CD4-positive, alpha-beta T cell (primary cell): ENCODE measurements around the gene PRKN. TPM values are rescaled to one million over a fixed set of nuclear protein-coding genes. Genes with fewer than 3 reads are reported as not detected.

ENCODE experiments used
- ATAC-seq: fragments of 200-7000 bp; cut with Tn5 transposase; one replicate; pipeline ENCODE4 v1.10.0; 2022; ENCODE audit warnings: mild to moderate bottlenecking; ENCODE audit not compliant: poor library complexity
- CTCF ChIA-PET: fragments of 350-600 bp; sonication (Branson Sonifier 250); formaldehyde crosslinking; loops from one replicate; lab custom pipeline; 2021; ENCODE audit warnings: antibody characterized with exemption, inconsistent platforms; lab: Charles Lee
- POLR2A ChIA-PET: fragments of 350-600 bp; sonication (Branson Sonifier 250); formaldehyde crosslinking; loops from one replicate; lab custom pipeline; 2021; ENCODE audit warnings: antibody characterized with exemption, inconsistent platforms; lab: Charles Lee
- DNase-seq, 14 experiments: peaks; one replicate each; pipeline ENCODE4 v3.0.0-alpha.2; 2013 to 2020; ENCODE audit warnings: mixed read lengths in 2 of 14
- H3K27ac ChIP-seq, 2 donors: one replicate each; pipeline versions ENCODE4 v1.5.1 to v1.7.0; 2013; ENCODE audit warnings: low read length in 2 of 2, low read depth in 1 of 2, mild to moderate bottlenecking in 1 of 2
- H3K27me3 ChIP-seq, 2 experiments: 1 replicate in 1 of 2; 2 replicates in 1 of 2; pipeline versions ENCODE4 v1.6.1 to v1.7.0; 2013; ENCODE audit warnings: low read length in 2 of 2, control low read depth in 1 of 2, mild to moderate bottlenecking in 1 of 2, moderate library complexity in 1 of 2; ENCODE audit not compliant: insufficient read depth in 2 of 2, control insufficient read depth in 1 of 2
- H3K36me3 ChIP-seq: one replicate; pipeline ENCODE4 v1.6.1; 2013; ENCODE audit warnings: low read length, control low read depth; ENCODE audit not compliant: insufficient read depth
- H3K4me1 ChIP-seq: one replicate; pipeline ENCODE4 v1.6.1; 2013; ENCODE audit warnings: low read length, control low read depth; ENCODE audit not compliant: insufficient read depth
- H3K4me3 ChIP-seq: one replicate; pipeline ENCODE4 v1.5.1; 2013; ENCODE audit warnings: mild to moderate bottlenecking, low read length, moderate library complexity
- H3K9me3 ChIP-seq, 2 experiments: 1 replicate in 1 of 2; 2 replicates in 1 of 2; pipeline versions ENCODE4 v1.6.1 to v1.7.0; 2013; ENCODE audit warnings: low read length in 2 of 2, mild to moderate bottlenecking in 2 of 2, control low read depth in 1 of 2, moderate library complexity in 1 of 2; ENCODE audit not compliant: control insufficient read depth in 1 of 2, insufficient read depth in 1 of 2
- H3K27ac Mint-ChIP-seq: one replicate; pipeline ENCODE4 v1.8.0; 2020; ENCODE audit warnings: mixed read lengths
- H3K27me3 Mint-ChIP-seq: one replicate; pipeline ENCODE4 v1.8.0; 2021; ENCODE audit warnings: mixed read lengths
- H3K36me3 Mint-ChIP-seq: one replicate; pipeline ENCODE4 v1.8.0; 2021; ENCODE audit warnings: low read depth, mixed read lengths
- H3K4me1 Mint-ChIP-seq: one replicate; pipeline ENCODE4 v1.8.0; 2021; ENCODE audit warnings: low read depth, mixed read lengths
- H3K4me3 Mint-ChIP-seq: one replicate; pipeline ENCODE4 v1.8.0; 2020; ENCODE audit warnings: mild to moderate bottlenecking, mixed read lengths
- H3K9me3 Mint-ChIP-seq: one replicate; pipeline ENCODE4 v1.8.0; 2020; ENCODE audit warnings: mixed read lengths
- CTCF ChIP-seq: fragments of 200-600 bp; IDR thresholded peaks from one replicate; pipeline ENCODE4 v1.8.0; 2022; ENCODE audit warnings: antibody characterized with exemption, mild to moderate bottlenecking
- intact Hi-C, 2 experiments: fragments of 100-400 bp; cut with DNase I in 1 of 2; cut with micrococcal nuclease in 1 of 2; formaldehyde crosslinking; loops; one replicate each; pipeline versions ENCODE4 v1.15.1 to v1.9.0; 2023 to 2025; cut with DNase I, micrococcal nuclease
- total RNA-seq, 174 experiments: library from RNA in 2 of 174; stranded (reverse) in 2 of 174; gene quantifications; one replicate each; pipeline ENCODE4 v1.2.3 and lab custom pipeline; 2021 to 2026

PRKN gene
- total RNA-seq, 2 experiments from 2014 or later, result 5.2 to 5.4 TPM

- H3K4me1 Mint-ChIP-seq, result no peaks in the 10 kb centered on the region
- no peaks in the 10 kb centered on the region for H3K27me3 Mint-ChIP-seq
- TF ChIP-seq CTCF, result no peak
- ChIA-PET POLR2A (no interaction called here), CTCF (no interaction called here)
- no peak overlapping the region for H3K4me3 Mint-ChIP-seq
- H3K27ac Mint-ChIP-seq, result no peak overlapping the region
- ATAC-seq (no peak), DNase-seq (no peak)
- Histone ChIP-seq H3K9me3 (peaks cover 0 to 10% of the 10 kb centered on the region in 2 experiments), H3K36me3 (no peaks in the 10 kb centered on the region), H3K27ac (no peak overlapping the region), H3K4me1 (no peaks in the 10 kb centered on the region), H3K4me3 (no peak overlapping the region), H3K27me3 (no peaks in the 10 kb centered on the region)
- peaks cover 6% of the 10 kb centered on the region for H3K9me3 Mint-ChIP-seq
- intact Hi-C loops, result no loop called here
- H3K36me3 Mint-ChIP-seq, result peaks cover 27% of the 10 kb centered on the region
Observed at GRCh38 chr6:162264581-162264980, 463.0 kb downstream of the PRKN start.

GRCh38 chr6:162262466-162263196, 464.9 kb downstream of the PRKN start:
- intact Hi-C loops, result no loop called here
- Histone ChIP-seq H3K36me3 (no peaks in the 10 kb centered on the region), H3K27me3 (no peaks in the 10 kb centered on the region), H3K9me3 (peaks cover 0 to 14% of the 10 kb centered on the region in 2 experiments), H3K4me1 (no peaks in the 10 kb centered on the region), H3K4me3 (no peak overlapping the region), H3K27ac (no peak overlapping the region)
- H3K27me3 Mint-ChIP-seq, result no peaks in the 10 kb centered on the region
- peaks cover 6% of the 10 kb centered on the region for H3K9me3 Mint-ChIP-seq
- peaks cover 27% of the 10 kb centered on the region for H3K36me3 Mint-ChIP-seq
- ChIA-PET POLR2A (no interaction called here), CTCF (no interaction called here)
- no peak for TF ChIP-seq CTCF
- no peaks in the 10 kb centered on the region for H3K4me1 Mint-ChIP-seq
- no peak overlapping the region for H3K4me3 Mint-ChIP-seq
- DNase-seq, result no peak
- H3K27ac Mint-ChIP-seq, result no peak overlapping the region
- ATAC-seq, result no peak

- CTCF ChIA-PET, result no interaction called here
- Histone ChIP-seq H3K9me3 (peaks cover 0 to 17% of the 10 kb centered on the region in 2 experiments), H3K27me3 (no peaks in the 10 kb centered on the region), H3K4me3 (no peak overlapping the region), H3K27ac (no peak overlapping the region), H3K36me3 (no peaks in the 10 kb centered on the region), H3K4me1 (no peaks in the 10 kb centered on the region)
- TF ChIP-seq CTCF, result no peak
- intact Hi-C loops, result no loop called here
- DNase-seq (no peak), ATAC-seq (no peak)
- Mint-ChIP-seq H3K27me3 (no peaks in the 10 kb centered on the region), H3K9me3 (peaks cover 6% of the 10 kb centered on the region), H3K4me1 (no peaks in the 10 kb centered on the region), H3K4me3 (no peak overlapping the region), H3K27ac (no peak overlapping the region), H3K36me3 (peaks cover 27% of the 10 kb centered on the region)
- POLR2A ChIA-PET, result no interaction called here
Observed at GRCh38 chr6:162261598-162261997, 466.0 kb downstream of the PRKN start.
